Esophagus squamous epithelium (tissue), 4 donors: Measurements from ENCODE around the gene ANKRD22.

Source experiments
- CTCF ChIP-seq, 6 experiments: fragments of 450-650 bp in 4 of 6; fragments of 200-600 bp in 2 of 6; sonication (generic) in 2 of 6; IDR thresholded peaks; one replicate each; pipeline ENCODE4 v1.5.1; 2016 to 2019; ENCODE audit warnings: antibody characterized with exemption in 6 of 6, mild to moderate bottlenecking in 4 of 6, moderate library complexity in 4 of 6
- POLR2A ChIP-seq, 4 donors: fragments of 450-650 bp; IDR thresholded peaks; one replicate each; pipeline ENCODE4 v1.6.1; 2017; ENCODE audit warnings: antibody characterized with exemption in 4 of 4, mild to moderate bottlenecking in 4 of 4, moderate library complexity in 3 of 4

GRCh38 chr10:88804083-88804812 is 47.4 kb downstream of the ANKRD22 start:
- TF ChIP-seq CTCF (IDR thresholded peaks at IDR 0.05): no peak
- TF ChIP-seq POLR2A (IDR thresholded peaks at IDR 0.05): no peak
